KMS-11 (cell line): ENCODE data around the gene SMAD2.
A peak's percentile ranks its signal among the peaks of the same experiment; 100 is the strongest.

ENCODE experiments used
- H2AFZ ChIP-seq: fragments of 200-600 bp; sonication (generic); 2 replicates; pipeline ENCODE4 v1.6.1; 2016; ENCODE audit warnings: antibody characterized with exemption, mixed run types, low read depth
- H3K27ac ChIP-seq: fragments of 200-600 bp; sonication (generic); 2 replicates; pipeline ENCODE4 v1.6.1; 2016; ENCODE audit warnings: mild to moderate bottlenecking, mixed run types
- H3K27me3 ChIP-seq: fragments of 200-600 bp; sonication (generic); 2 replicates; pipeline ENCODE4 v1.6.1; 2017; ENCODE audit warnings: mild to moderate bottlenecking, low read depth, mixed run types, moderate library complexity; ENCODE audit not compliant: insufficient read depth
- H3K36me3 ChIP-seq: fragments of 200-600 bp; sonication (generic); 2 replicates; pipeline ENCODE4 v1.6.1; 2017; ENCODE audit warnings: mild to moderate bottlenecking, mixed run types; ENCODE audit not compliant: insufficient read depth
- H3K4me1 ChIP-seq: fragments of 200-600 bp; sonication (generic); 2 replicates; pipeline ENCODE4 v1.6.1; 2016; ENCODE audit warnings: mild to moderate bottlenecking, low read depth, mixed run types; ENCODE audit not compliant: poor library complexity, severe bottlenecking
- H3K4me2 ChIP-seq: fragments of 200-600 bp; sonication (generic); 2 replicates; pipeline ENCODE4 v1.7.0; 2016; ENCODE audit warnings: mild to moderate bottlenecking, mixed run types
- H3K4me3 ChIP-seq: fragments of 200-600 bp; sonication (generic); IDR thresholded peaks from 2 replicates; pipeline ENCODE4 v1.6.1; 2017; ENCODE audit warnings: low read depth, low read length, mixed read lengths; ENCODE audit not compliant: insufficient read depth
- H3K79me2 ChIP-seq: fragments of 200-600 bp; sonication (generic); 2 replicates; pipeline ENCODE4 v1.6.1; 2016; ENCODE audit warnings: low read depth, mixed run types; ENCODE audit not compliant: insufficient read depth
- H3K9ac ChIP-seq: fragments of 200-600 bp; sonication (generic); 2 replicates; pipeline ENCODE4 v1.6.1; 2016; ENCODE audit warnings: mild to moderate bottlenecking, mixed run types
- H4K20me1 ChIP-seq: fragments of 200-600 bp; sonication (generic); 2 replicates; pipeline ENCODE4 v1.6.1; 2016; ENCODE audit warnings: mild to moderate bottlenecking, mixed run types; ENCODE audit not compliant: insufficient read depth
- TF ChIP-seq, protein P1 (sequence below): fragments of 200-600 bp; sonication (generic); conservative IDR thresholded peaks from 2 replicates; pipeline ENCODE4 v1.6.1; 2017; ENCODE audit warnings: low read depth, mild to moderate bottlenecking, antibody characterized with exemption, low read length, moderate library complexity, mixed read lengths

The SMAD2 gene

DNA sequence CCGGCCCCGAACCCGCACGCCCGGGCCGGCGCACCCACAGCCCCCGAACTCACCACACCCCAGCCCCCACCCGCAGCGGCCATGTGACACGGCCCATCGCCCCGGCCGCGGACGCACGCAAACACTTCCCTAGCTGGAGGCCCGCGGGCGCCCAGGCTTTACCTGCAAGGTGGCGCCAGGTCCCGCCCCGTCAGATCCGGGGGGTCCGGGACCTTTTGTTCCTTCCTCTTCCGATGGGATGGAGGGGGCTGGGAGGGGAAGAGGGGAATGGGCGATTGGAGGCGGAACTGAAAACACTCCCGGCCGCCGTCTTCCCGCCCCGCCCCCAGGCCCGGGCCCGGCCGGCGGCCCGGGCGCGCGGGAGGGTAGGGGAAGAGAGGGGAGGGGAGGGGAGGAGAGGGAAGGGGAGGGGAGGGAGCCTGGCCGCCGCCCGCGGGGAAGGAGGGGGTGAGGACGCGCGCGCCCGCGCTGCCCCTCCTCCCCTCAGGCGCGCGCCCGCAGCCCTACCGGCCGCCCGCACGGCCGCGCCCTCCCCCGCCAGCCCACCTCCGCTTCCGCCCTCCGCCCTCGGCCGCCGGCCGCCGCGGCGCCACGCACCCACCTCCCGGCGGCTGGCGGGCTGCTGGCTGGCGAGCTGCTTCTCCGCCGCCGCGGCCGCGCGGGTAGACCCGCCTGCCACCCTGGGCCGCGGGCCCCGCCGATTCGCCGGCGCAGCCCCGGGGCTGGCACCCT is at the start of gene SMAD2:
SMAD2 (minus strand) TSS at position 461 of the 732 bp plus-strand sequence. CDS start 33,903 bp downstream, outside the sequence.
- Histone ChIP-seq H3K4me1 (peaks cover 56% of the 10 kb centered on the region), H3K27me3 (no peaks in the 10 kb centered on the region), H2AFZ (peak within 1 kb of the TSS; percentile 71), H3K4me2 (peak within 1 kb of the TSS; percentile 86), H4K20me1 (0 out of 2 replicates have a peak, but pooled peaks cover 3% of the 10 kb centered on the region), H3K4me3 (no peak within 1 kb of the TSS), H3K9ac (peak within 1 kb of the TSS; percentile 81), H3K79me2 (peaks cover 47% of the 10 kb centered on the region), H3K27ac (peak within 1 kb of the TSS; percentile 84), H3K36me3 (no peaks in the 10 kb centered on the region)
- TF ChIP-seq, protein P1, sequence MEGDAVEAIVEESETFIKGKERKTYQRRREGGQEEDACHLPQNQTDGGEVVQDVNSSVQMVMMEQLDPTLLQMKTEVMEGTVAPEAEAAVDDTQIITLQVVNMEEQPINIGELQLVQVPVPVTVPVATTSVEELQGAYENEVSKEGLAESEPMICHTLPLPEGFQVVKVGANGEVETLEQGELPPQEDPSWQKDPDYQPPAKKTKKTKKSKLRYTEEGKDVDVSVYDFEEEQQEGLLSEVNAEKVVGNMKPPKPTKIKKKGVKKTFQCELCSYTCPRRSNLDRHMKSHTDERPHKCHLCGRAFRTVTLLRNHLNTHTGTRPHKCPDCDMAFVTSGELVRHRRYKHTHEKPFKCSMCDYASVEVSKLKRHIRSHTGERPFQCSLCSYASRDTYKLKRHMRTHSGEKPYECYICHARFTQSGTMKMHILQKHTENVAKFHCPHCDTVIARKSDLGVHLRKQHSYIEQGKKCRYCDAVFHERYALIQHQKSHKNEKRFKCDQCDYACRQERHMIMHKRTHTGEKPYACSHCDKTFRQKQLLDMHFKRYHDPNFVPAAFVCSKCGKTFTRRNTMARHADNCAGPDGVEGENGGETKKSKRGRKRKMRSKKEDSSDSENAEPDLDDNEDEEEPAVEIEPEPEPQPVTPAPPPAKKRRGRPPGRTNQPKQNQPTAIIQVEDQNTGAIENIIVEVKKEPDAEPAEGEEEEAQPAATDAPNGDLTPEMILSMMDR, result no peak

DNA sequence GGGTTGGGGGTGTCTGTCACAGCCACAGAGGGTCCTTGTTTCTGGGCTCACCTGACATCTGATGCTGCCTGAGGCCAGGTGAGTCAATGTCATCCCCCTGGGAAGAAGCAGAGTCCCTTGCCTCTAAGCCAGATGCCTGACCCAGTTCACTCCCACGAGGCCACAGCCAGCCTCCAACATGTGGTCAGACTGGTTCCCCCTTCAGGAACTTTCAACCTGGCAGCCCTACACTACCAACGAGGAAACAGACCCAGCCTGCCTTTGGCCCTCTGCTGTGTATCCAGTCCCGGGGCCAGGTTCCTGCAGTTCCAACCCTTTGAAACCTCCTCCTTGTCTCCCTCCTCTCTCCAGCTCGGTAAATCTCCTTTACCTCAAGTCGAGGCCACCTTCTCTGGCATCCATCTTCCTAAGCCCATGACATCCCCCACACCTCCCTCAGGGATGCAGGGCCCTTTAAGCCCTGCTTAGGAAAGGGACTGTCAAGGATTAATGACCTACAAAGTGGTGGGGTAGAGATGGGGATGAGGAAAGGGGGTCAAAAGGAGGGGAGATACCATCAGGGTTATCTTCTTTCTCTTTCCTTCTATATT is 49.2 kb upstream of the SMAD2 start:
- H3K36me3 ChIP-seq, result no peaks in the 10 kb centered on the region
- H2AFZ ChIP-seq, result no peak overlapping the region
- H3K4me1 ChIP-seq, result no peaks in the 10 kb centered on the region
- TF ChIP-seq, protein P1, result no peak
- H3K4me3 ChIP-seq, result no peak overlapping the region
- no peaks in the 10 kb centered on the region for H3K27me3 ChIP-seq
- H3K4me2 ChIP-seq, result no peak overlapping the region
- no peak overlapping the region for H3K9ac ChIP-seq
- H3K27ac ChIP-seq, result no peak overlapping the region
- H4K20me1 ChIP-seq, result no peaks in the 10 kb centered on the region
- no peaks in the 10 kb centered on the region for H3K79me2 ChIP-seq

DNA sequence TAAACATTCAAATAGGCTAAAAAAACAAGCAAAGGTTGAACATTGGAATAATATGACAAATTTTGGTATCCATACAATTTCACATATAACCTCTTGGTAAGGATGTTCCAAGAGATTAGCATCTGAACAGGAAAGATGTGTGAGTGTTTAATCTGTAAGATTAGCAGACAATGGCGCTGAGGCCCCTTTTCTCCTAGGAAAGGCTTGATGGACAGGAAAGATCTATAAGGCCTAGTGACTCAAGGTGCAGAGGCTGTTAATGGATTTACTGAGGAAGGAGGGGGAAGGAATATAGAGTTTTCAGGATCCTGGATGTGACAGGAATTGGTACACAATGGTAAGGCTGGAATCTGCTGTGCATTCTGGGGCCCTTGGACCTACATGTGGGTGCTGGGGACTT is 48.1 kb upstream of the SMAD2 start:
- H4K20me1 ChIP-seq, result no peaks in the 10 kb centered on the region
- H3K4me1 ChIP-seq, result no peaks in the 10 kb centered on the region
- no peaks in the 10 kb centered on the region for H3K27me3 ChIP-seq
- H3K9ac ChIP-seq, result no peak overlapping the region
- TF ChIP-seq, protein P1, result no peak
- no peaks in the 10 kb centered on the region for H3K79me2 ChIP-seq
- no peaks in the 10 kb centered on the region for H3K36me3 ChIP-seq
- H3K4me2 ChIP-seq, result no peak overlapping the region
- H2AFZ ChIP-seq, result no peak overlapping the region
- no peak overlapping the region for H3K27ac ChIP-seq
- H3K4me3 ChIP-seq, result no peak overlapping the region

DNA sequence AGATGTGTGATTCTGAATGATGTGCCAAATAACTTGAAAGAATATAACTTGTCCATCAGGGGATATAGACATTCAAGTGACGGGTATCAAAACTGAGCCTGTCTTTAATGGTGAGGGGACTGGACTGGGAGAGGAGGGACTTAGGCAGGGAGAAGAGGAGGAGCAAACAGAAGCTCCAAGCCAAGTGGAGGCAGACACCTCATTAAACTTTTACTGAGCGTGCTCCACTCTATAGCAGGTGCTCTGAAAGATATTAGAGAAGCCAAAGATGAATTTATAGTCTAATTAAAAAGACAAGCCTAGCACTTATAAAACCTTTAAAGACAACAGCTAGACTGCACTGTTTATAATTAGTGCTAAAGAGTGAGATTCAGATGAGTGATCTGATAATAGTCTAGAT is 47.7 kb upstream of the SMAD2 start:
- H3K27me3 ChIP-seq, result no peaks in the 10 kb centered on the region

More for the DNA sequence above, 47.7 kb upstream of the SMAD2 start:
- H3K27ac ChIP-seq, result no peak overlapping the region
- H3K4me1 ChIP-seq, result no peaks in the 10 kb centered on the region
- H3K4me2 ChIP-seq, result no peak overlapping the region
- H2AFZ ChIP-seq, result no peak overlapping the region
- H3K4me3 ChIP-seq, result no peak overlapping the region
- H3K9ac ChIP-seq, result no peak overlapping the region
- no peaks in the 10 kb centered on the region for H4K20me1 ChIP-seq
- TF ChIP-seq, protein P1, result no peak
- no peaks in the 10 kb centered on the region for H3K79me2 ChIP-seq
- H3K36me3 ChIP-seq, result no peaks in the 10 kb centered on the region
